Activated CD4-positive, CD25-positive, alpha-beta regulatory T cell treated with anti-CD3 and anti-CD28 coated beads, Interleukin-2, amount 50 U/mL, for 16 hours (primary cell): ENCODE results near the gene SULF2.

Experiments
- DNase-seq: peaks from one replicate; pipeline ENCODE4 v3.0.0-alpha.2; 2020; ENCODE audit warnings: low read depth, low spot score

The SULF2 gene

DNA sequence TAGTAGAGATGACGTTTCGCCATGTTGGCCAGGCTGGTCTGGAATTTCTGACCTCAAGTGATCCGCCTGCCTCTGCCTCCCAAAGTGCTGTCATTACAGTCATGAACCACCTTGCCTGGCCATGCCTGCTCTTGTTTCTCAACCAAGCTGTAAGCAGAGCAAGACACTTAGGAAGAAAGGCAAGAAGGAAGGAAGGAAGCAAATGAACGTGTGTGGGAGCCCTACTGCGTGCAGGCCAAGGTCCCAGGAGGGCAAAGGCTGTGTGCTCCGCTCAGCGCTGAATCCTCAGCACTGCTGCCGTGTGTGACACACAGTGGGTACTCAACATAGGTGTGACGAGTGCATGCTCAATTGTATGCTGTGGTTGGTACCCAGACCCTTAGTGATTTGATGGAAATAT is 47.4 kb downstream of the SULF2 start:
- DNase-seq = no peak

DNA sequence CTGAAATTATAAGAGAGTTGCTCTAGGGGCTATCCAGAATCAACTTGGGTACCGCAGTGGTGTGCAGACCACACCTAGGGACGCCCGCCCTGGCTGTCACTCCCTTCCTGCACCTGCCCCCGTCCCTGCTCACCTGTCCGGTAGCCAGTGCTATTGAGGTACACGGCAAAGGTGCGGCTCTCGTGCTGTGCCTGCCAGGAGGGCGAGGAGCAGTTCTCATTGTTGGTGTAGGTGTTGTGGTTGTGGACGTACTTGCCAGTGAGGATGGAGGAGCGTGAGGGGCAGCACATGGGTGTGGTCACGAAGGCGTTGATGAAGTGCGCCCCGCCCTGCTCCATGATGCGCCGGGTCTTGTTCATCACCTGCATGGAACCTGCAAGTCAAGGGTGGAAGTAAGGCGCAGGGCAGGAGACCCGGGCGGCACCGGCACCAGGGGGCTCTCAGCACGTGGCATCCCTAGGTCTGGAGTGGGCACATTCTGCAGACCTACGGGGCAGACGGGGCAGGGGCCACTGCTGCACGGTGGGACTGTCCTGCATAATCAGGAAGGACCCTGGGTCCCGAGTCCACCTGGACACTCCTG is 48.6 kb downstream of the SULF2 start:
- DNase-seq = no peak

DNA sequence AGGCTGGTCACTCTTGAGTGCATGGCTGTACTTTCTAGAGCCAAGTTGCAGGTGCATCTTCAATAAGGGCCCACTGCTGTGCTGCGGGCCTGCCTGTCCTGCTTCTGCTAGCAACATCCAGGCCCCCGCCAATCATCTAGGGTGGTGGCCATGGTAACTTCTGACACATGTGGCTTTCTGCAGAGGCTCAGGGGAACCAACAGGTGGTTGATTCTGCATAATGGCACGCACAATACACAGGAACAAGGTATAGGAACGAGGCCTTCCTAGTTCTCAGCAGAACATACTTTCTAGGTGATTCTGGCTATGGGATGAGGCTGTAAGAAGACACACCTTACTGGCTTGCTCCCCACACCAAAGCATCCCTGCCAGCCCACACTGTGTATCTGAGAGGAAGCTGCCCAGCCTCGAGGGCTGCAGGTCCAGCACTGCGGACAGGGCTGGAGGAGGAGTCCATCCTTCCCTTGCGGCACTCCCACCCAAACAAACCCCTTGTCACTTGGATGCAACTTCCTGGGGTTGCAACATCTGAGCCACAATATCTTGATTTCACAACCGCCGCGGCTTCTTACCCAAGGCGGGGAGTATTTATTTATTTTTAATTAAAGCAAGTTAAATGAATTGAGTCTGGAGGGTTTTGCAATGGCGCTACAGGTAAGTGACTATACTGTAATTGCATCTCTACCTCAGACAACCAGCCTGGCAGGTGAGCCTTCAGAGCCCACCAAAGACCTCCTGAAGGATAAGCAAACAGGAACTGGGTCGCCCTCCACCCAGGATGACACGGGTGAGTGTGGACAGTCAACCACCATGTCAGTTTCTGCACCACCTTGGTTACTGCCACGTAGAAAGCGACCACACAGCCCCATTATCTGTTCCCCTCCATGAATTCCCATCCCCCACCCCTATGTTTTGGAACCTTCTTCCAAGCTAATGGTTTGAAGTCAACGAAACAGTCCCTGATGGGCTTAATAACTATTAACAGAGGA is 49.6 kb downstream of the SULF2 start:
- DNase-seq = no peak

DNA sequence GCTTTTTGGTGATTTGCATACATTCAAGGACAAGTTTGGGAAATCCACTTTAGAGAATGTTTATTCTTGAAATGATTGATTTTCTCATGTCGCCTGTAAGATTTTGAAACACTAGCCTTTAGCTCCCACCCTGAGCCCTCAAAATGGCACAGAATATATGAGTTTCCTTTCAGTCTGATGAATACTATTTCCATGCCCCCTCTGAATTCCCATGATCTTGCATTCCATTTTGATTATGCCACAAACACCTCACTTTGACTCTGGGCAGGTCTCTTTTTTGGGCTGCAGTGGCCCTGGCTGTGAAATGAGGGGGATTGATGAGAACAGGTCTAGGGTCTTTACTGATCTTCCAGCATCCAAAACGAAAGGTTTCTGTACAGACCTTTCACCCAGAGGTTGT is 50.4 kb downstream of the SULF2 start:
- DNase-seq = no peak

DNA sequence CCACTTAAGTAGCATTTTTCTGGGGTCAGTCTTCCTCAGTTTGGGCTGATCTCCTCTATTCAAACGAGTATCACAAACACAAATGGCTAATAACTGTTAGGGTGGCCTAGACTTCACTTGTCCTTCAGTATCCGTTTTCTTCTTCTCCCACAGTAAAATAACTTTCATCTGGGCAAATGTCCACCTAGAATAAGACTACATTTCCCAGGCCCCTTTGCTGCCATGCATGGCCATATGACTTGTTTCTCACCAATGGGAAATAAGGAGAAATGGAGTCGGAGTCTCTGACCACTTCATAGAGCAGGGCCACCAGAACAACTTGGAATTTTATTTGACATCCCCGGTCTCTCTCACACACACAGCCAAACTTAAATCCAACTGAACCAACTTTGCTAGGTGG is 51.4 kb downstream of the SULF2 start:
- DNase-seq = no peak

DNA sequence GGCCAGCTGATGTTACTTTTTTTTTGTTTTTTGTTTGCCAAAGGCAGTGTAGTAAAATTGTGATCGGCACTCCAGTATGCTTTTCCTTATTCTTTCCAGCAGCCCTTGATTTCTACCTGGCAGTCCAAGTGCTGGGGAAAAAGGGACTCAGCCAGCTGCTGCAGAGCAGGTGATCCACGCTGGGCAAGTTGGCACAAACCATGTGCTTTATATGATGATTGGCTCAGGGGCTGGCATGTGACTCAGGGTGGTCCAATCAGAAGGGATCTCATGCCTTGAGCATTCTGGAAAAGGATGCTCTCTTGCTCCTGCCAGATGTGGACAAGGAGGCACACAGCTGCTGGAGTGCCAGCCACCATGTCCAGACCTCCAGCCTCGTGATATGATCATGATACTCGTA is 54.5 kb downstream of the SULF2 start:
- no peak for DNase-seq

DNA sequence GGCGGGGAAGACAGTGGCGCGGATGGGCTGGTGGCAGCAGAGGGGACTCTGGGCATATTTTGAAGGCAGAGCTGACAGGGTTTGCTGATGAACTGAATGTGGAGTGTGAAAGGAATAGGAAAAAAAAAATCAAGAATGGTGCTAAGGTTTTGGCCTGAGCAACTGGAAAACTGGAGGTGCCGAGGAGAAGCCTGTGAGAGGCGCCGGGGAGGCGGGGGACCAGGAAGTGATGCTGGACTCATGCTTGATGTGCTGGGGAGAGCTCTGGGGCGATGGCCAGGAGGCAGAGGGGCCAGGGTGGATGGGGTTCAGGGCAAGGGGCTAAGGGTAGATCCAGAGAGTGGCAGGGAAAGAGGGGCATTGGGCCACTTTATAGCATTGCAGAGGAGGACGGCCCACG is 55.8 kb downstream of the SULF2 start:
- DNase-seq = no peak

DNA sequence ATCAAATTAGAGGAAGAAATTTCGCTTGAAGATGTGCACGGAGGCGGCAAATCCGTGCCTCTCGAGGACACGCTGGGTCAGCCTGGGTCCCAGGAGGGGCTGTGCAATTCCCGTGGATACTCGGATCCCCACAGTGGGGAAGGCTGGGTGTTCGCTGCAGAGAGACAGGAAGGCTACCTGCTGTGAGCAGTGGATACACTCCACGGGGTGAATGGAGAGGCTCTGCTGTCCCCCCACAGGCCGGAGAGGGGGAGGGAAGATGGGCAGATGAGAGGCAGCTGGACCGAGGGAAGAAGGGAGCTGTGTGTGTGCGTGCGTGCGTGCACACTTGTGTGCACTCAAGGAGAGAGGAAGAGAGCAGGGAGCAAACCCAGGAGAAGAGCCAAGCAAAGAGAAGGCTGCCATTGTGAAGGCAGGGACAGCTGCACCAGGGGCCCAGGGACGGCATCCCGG is 57.3 kb downstream of the SULF2 start:
- DNase-seq = no peak

DNA sequence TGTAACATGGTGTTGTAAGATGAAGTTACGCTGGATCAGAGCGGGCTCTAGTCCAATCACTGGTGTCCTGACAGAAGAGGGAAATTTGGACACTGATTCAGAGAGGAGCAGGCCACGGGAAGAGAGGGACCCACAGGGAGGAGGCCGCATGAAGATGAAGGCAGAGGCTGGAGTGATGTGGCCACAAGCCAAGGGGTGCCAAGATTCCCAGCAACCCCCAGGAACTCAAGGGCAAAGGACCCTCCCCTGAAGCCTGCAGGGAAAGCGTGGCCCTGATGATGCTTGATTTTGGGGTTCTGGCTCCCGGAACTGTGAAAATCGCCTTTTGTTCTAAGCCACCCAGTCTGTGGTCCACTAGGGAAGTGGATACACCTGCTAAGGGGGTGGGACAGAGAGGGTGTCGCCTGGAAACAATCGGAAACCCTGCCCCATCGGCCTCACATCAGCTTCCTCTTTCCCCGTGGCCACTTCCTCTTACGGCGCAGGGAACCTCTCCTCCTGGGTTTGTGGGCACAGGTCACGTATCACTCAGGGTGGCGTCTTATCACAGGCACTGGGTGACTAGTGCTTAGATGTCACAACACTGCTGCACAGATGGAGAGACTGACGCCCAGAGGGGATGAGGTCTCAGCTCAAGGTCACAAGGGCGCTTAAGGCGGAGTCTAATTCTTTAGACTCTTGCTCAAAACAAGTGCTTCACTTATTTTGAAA is 58.0 kb downstream of the SULF2 start:
- DNase-seq = peak; percentile 57

DNA sequence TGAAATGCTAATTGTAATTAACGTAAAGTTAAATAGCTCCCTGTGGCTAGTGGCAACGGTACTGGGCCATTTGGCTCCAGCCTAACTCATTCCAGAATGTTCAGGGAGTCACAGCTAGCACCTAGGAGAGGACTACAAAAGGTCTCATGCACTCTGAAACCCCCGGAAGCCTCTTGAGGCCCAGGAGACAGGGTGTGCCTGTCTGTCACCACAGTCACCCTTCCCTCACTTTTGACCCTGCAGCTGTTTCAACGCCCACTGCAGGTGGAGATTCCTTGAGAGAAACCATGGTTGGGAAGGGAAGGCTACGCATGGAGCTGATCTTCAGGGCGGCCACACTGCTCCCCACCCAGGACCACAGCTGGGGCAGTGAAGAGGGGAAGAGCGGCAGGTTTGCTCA is 58.6 kb downstream of the SULF2 start:
- DNase-seq = no peak

DNA sequence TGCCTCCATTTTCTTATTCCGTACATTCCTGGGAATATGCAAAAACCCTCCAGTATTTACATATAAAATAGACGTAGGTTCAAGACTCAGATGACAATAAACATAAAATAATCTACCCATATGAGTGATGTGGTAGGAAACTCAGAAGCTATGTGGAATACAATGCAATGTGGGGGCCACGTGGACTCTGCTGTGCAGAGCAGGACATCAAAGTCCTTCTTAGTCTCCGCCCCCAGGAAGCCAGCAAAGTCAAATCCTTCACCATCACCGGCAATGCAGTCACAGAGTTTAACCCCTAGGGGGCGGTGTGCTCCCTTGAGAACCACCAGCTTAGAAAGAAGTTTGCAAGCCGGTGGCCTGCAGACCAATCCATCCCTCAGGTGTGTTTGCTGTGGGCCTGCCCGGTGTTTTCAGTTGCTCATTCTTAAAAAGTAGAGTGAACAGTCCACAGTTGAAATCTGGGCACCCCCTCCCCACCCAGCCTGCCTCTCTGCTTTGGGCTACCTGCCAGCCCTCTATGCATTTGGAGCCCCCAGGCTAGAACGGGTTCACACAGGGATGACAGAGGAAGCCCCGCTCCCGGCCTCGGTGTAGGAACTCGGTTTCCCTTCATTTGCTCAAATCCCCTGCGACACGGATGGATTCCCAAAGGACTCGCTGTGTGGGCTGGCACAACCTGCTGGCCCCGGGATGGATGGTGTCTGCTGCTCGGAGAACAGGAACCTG is 59.9 kb downstream of the SULF2 start:
- DNase-seq = peak; percentile 62

DNA sequence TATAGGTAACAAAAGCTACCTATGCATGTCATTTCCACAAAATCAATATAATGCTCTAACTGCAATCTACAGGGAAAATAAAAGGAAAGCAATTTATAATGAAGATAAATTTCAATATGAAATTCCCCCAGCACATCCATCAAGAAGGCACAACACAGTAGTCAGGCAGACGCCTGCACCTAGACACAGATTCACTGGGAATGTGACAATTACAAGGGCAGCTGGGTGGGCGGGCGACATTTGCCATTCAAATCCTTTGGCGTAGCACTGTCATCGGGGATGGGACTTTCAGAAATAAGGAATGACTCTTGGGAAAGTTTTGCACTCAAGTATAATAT is 60.4 kb downstream of the SULF2 start:
- no peak for DNase-seq

DNA sequence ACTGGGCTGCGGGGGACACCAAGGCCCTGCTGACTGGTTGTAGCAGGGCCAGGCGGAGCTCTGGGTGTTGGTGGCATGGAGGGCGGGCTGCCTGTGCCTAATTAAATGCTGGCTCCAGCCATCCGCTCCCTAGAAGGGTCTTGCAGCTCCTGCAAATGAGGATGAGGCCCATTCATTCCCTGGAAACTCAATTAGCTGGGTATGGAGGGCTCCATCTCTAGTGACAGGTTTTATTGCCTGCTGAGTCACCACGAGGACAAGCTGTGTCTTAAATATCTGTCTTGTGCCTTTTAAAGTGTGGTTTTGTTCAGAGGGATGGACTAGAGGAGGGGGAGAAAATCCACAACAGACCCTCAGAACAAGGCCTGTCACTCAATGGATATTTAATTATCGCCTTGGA is 60.9 kb downstream of the SULF2 start:
- no peak for DNase-seq

DNA sequence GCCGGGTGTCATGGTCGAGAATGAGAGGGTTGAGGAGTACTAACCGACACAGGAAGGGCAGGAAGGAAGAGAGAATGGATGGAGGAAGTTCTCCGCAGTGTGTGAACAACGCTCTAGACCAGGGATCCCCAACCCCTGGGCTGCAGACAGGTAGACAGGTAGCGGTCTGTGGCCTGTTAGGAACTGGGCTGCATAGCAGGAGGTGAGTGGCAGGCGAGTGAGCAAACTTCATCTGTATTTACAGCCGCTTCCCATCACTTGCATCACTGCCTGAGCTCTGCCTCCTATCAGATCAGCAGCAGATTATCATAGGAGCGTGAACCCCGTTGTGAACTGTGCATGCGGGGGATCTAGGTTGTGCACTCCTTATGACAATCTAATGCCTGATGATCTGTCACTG is 62.0 kb downstream of the SULF2 start:
- DNase-seq = no peak

DNA sequence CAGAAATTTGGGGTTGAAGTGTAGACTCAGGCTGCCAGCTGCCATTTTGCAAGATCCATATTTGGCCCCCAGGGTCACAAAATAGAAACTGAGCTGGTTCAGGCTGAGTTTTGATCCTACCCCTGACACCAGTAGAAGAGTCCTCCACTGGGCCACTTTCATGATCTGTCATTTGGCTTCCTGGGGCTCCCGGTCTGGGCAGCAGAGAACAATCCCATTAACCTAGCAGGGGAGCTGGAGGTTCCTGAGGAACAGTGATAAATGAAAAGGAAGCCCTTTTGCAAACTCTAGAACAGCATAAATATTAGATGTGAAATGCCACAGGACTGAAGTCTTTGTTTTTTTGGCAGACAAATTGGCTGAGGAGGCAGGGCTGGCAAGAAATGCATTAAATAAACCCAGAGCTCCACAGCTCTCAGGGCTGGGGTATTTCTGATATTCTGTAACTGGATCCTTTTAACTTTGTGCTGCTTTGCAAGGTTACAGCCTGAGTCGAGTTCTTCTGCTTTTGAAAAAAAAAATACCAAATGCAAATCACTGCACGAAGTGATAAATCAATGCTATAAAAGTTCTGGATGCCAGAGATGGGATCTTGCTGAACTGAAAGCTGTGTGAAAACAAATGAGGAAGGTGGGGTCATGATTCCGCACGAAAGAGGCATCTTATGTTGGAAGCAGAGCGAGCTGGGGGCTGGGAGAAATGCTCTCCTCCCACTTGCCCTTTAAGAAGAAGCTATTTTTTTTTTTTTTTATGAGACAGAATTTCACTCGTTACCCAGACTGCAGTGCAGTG is 64.4 kb downstream of the SULF2 start:
- no peak for DNase-seq

DNA sequence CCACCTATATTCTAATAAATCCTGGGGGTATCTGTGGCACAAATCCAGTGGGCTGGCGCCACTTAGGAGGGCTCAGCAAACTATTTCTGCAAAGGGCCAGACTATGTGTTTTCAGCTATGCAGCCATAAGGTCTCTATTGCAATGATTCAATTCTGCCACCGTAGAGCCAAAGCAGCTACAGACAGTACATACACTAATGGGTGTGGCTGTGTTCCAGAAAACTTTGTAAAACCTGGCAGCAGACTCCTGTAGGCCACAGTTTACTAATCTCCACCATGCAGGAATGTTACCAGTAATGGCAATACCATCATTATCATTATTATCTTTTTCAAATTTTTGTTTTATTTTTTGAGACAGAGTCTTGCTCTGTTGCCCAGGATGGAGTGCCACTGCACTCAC is 65.7 kb downstream of the SULF2 start:
- no peak for DNase-seq

DNA sequence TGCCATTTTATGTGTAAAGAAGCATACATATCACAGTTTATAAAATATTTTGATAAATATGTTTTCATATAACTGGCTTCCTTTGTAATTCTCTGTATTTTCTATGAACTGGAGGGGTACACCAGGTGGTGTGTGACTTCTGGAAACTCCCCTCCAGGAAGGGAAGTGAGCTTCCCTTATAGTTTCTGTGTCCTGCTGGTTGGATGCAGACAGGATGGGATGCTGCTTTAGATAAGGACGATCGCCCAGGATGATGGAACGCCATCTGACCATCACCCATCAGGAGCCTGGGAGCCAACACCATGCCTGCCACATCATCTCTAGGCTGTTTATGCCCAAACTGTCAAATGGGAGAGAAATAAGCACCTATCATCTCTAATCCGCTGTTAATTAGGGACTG is 66.1 kb downstream of the SULF2 start:
- no peak for DNase-seq

DNA sequence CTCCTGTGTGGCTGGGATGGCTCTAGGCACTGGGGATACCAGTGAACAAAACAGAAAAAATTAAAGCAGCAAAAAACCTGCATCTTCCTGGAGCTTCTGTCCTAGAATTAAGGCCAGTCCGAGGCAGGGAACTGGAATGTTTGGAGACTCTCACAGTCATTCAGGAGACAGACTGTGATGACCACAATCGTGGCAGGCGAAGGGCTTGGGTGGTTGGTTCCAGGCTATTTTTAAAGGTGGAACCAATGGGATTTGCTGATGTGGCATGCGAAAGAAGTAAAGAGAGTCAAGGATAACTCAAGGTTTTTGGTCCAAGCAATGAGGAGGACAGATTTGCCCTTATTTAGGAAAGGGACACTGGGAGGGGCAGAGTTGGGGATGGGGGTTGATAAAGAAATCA is 66.9 kb downstream of the SULF2 start:
- no peak for DNase-seq

DNA sequence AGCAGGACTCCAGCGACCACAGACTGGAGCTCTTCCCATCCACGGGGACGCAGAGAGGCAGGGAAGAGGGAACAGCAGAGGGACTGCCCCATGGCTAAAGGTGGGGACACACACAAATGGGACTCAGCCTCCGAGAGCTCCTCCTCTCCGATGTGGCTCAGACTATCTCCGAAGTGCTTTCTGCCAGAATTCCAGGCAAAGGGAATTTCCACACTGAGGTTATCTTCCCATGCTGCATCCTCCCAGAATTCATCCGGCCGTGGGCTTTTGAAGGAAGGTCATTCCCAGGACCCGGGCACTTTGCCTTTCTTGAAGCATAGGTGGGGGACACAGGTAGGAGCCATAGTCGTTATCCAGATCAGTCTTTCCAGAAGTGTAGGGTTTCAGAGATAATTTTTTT is 67.9 kb downstream of the SULF2 start:
- no peak for DNase-seq

DNA sequence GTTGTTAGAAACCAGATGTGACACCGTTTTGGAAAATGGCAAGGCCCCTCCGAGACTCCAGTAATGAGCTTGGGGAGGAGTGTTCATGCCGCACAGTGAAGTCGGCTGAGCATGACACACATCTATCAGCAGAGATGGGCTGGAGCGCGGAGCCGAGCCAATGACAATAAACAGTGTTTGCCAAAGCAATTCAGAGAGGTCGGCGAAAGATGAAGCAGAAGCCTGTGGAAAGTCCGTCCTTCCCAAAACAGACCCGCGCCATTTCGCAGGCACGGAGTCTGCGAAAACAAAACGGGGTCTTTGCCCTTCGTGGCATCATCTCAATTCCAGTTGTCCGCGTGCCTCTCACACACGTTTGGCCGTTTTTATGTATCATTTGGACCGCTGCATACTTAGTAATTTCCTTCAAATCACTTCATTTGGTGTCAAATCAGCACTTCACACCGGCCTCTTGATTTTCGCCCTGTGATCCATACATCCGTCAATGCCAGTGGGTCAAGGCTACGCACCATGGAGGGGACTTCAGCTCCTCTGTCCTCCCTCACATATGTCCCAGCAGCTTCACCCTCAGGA is 71.3 kb downstream of the SULF2 start:
- no peak for DNase-seq

DNA sequence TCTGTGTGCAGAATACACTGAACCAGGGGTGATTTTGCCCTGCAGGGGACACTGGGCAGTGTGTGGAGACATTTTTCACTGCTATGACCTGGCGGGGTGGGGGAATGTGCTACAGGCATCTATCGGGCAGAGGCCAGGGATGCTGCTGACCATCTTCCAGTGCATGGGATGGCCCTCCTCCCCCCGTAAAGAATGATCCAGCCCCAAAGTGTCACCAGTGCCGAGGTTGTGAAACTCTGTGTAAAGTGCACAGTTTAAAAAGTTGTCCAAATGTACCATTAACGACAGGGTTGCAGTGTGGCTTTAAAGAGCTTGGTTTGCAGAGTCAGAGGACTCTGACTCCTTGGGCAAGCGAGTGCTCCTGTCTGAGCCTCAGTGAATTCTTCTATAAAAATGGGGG is 72.1 kb downstream of the SULF2 start:
- DNase-seq = no peak
